K562 (cell line): Measurements from ENCODE around the gene ZNF775. TPM values are rescaled to one million over a fixed set of nuclear protein-coding genes. Genes with fewer than 3 reads are reported as not detected.

Experiments used
- CHD2 ChIP-seq: IDR thresholded peaks from 2 replicates; pipeline ENCODE4 v1.6.1; 2011; ENCODE audit warnings: low read depth, low read length
- HDAC1 ChIP-seq, 2 experiments: fragments of 450-650 bp; IDR thresholded peaks; 2 replicates each; pipeline ENCODE4 v1.6.1; 2016 to 2017; ENCODE audit warnings: inconsistent platforms in 1 of 2, mild to moderate bottlenecking in 1 of 2, moderate library complexity in 1 of 2
- IFI16 ChIP-seq: fragments of 250-450 bp; sonication (Bioruptor Pico); IDR thresholded peaks from 2 replicates; pipeline ENCODE4 v2.1.2; 2022; ENCODE audit warnings: mild to moderate bottlenecking, inconsistent platforms
- JUN ChIP-seq, 2 experiments: sonication (generic) in 1 of 2; formaldehyde crosslinking in 1 of 2; IDR thresholded peaks; 2 replicates each; pipeline versions ENCODE4 v1.6.1 to v1.8.0; 2012 to 2022; ENCODE audit warnings: borderline replicate concordance in 2 of 2, mild to moderate bottlenecking in 2 of 2, improper control_type of control experiment in 1 of 2, low read depth in 1 of 2, low read length in 1 of 2, missing genetic modification reagents in 1 of 2
- NR2F6 ChIP-seq: fragments of 450-650 bp; formaldehyde crosslinking; IDR thresholded peaks from 2 replicates; pipeline ENCODE4 v1.4.0; 2020; ENCODE audit warnings: mild to moderate bottlenecking
- PHB2 ChIP-seq: fragments of 450-650 bp; IDR thresholded peaks from 2 replicates; pipeline ENCODE4 v1.6.1; 2017; ENCODE audit warnings: low read depth
- ZKSCAN8 ChIP-seq: fragments of 200-800 bp; sonication (Bioruptor generic); IDR thresholded peaks from 2 replicates; pipeline ENCODE4 v1.6.1; 2016; ENCODE audit warnings: missing genetic modification characterization, missing compliant biosample characterization
- polyA plus RNA-seq, 8 experiments: library from polyadenylated mRNA; depleted of rRNA in 4 of 8; stranded (reverse) in 5 of 8; unstranded in 3 of 8; fragments of >200 nt; fragmentation: Nextera tagmentation in 2 of 8; fragmentation: Illumina TruSeq in 1 of 8; extraction: Ambion mirVana in 2 of 8; extraction: Trizol in 1 of 8; gene quantifications; 2 replicates each; pipeline versions ENCODE4 v1.2.1 to v1.2.3, GENCODE V29; 2011 to 2014; ENCODE audit warnings: inconsistent platforms in 1 of 8, missing spikeins in 1 of 8
- total RNA-seq, 7 experiments: library from RNA; depleted of rRNA in 6 of 7; stranded (reverse); fragments of >200 nt in 6 of 7; fragmentation: Illumina TruSeq in 2 of 7; extraction: Trizol in 2 of 7; gene quantifications; 2 replicates each; pipeline versions ENCODE4 v1.2.1 to v1.2.3, GENCODE V29; 2011 to 2021; ENCODE audit warnings: low replicate concordance in 1 of 7
- TF ChIP-seq, protein P1 (sequence below): IDR thresholded peaks from 3 replicates; pipeline ENCODE4 v1.6.1; 2011; ENCODE audit warnings: borderline replicate concordance, mild to moderate bottlenecking, moderate library complexity; ENCODE audit not compliant: insufficient read length; ENCODE audit errors: extremely low read depth
- TF ChIP-seq, protein P2 (sequence below): sonication (generic); formaldehyde crosslinking; IDR thresholded peaks from 2 replicates; pipeline ENCODE4 v1.8.1; 2022; ENCODE audit warnings: missing genetic modification reagents
- TF ChIP-seq, protein P3 (sequence below): fragments of 450-650 bp; IDR thresholded peaks from 2 replicates; pipeline ENCODE4 v1.6.1; 2016; ENCODE audit warnings: low read depth
- TF ChIP-seq, protein P4 (sequence below): fragments of 250-450 bp; sonication (Bioruptor Pico); IDR thresholded peaks from 2 replicates; pipeline ENCODE4 v1.5.1; 2021; ENCODE audit warnings: mild to moderate bottlenecking

ZNF775 gene
- total and polyA plus RNA-seq, 9 of the 15 experiments (the other 6 are each of a cell fraction or from before 2014, with no cell fraction given), result 0.04 to 18.7 (median 4.9) TPM

DNA sequence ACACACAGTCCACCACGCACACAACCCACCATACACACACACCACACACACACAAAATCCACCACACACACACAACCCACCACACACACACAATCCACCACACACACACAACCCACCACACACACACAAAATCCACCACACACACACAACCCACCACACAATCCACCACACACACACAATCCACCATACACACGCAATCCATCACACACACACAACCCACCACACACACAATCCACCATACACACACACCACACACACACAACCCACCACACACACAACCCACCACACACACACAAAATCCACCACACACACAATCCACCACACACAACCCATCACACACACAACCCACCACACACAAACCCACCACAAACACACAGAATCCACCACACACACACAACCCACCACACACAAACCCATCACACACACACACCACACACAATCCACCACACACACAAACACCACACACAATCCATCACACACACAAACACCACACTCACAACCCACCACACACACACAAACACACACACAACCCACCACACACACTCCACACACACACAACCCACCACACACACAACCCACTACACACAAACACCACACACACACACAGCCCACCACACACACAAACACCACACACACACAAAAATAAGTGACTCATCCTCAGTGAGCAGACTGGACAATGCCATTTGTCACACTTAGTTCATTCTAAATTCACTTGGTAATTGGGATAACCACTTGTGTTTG is 19.3 kb upstream of the ZNF775 start (continued):
- TF ChIP-seq, protein P1, sequence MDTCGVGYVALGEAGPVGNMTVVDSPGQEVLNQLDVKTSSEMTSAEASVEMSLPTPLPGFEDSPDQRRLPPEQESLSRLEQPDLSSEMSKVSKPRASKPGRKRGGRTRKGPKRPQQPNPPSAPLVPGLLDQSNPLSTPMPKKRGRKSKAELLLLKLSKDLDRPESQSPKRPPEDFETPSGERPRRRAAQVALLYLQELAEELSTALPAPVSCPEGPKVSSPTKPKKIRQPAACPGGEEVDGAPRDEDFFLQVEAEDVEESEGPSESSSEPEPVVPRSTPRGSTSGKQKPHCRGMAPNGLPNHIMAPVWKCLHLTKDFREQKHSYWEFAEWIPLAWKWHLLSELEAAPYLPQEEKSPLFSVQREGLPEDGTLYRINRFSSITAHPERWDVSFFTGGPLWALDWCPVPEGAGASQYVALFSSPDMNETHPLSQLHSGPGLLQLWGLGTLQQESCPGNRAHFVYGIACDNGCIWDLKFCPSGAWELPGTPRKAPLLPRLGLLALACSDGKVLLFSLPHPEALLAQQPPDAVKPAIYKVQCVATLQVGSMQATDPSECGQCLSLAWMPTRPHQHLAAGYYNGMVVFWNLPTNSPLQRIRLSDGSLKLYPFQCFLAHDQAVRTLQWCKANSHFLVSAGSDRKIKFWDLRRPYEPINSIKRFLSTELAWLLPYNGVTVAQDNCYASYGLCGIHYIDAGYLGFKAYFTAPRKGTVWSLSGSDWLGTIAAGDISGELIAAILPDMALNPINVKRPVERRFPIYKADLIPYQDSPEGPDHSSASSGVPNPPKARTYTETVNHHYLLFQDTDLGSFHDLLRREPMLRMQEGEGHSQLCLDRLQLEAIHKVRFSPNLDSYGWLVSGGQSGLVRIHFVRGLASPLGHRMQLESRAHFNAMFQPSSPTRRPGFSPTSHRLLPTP, result no peak
- TF ChIP-seq PHB2, result peak; percentile 49; the same call in 1 of the 2 replicates
- TF ChIP-seq, protein P2, sequence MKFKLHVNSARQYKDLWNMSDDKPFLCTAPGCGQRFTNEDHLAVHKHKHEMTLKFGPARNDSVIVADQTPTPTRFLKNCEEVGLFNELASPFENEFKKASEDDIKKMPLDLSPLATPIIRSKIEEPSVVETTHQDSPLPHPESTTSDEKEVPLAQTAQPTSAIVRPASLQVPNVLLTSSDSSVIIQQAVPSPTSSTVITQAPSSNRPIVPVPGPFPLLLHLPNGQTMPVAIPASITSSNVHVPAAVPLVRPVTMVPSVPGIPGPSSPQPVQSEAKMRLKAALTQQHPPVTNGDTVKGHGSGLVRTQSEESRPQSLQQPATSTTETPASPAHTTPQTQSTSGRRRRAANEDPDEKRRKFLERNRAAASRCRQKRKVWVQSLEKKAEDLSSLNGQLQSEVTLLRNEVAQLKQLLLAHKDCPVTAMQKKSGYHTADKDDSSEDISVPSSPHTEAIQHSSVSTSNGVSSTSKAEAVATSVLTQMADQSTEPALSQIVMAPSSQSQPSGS, result no peak
- TF ChIP-seq HDAC1 (IDR thresholded peaks at IDR 0.05), result peak; percentile 9 to 48; a peak in 2 of 4 replicates
- no peak for TF ChIP-seq ZKSCAN8 (CRISPR knock-in tag)
- TF ChIP-seq, protein P3, sequence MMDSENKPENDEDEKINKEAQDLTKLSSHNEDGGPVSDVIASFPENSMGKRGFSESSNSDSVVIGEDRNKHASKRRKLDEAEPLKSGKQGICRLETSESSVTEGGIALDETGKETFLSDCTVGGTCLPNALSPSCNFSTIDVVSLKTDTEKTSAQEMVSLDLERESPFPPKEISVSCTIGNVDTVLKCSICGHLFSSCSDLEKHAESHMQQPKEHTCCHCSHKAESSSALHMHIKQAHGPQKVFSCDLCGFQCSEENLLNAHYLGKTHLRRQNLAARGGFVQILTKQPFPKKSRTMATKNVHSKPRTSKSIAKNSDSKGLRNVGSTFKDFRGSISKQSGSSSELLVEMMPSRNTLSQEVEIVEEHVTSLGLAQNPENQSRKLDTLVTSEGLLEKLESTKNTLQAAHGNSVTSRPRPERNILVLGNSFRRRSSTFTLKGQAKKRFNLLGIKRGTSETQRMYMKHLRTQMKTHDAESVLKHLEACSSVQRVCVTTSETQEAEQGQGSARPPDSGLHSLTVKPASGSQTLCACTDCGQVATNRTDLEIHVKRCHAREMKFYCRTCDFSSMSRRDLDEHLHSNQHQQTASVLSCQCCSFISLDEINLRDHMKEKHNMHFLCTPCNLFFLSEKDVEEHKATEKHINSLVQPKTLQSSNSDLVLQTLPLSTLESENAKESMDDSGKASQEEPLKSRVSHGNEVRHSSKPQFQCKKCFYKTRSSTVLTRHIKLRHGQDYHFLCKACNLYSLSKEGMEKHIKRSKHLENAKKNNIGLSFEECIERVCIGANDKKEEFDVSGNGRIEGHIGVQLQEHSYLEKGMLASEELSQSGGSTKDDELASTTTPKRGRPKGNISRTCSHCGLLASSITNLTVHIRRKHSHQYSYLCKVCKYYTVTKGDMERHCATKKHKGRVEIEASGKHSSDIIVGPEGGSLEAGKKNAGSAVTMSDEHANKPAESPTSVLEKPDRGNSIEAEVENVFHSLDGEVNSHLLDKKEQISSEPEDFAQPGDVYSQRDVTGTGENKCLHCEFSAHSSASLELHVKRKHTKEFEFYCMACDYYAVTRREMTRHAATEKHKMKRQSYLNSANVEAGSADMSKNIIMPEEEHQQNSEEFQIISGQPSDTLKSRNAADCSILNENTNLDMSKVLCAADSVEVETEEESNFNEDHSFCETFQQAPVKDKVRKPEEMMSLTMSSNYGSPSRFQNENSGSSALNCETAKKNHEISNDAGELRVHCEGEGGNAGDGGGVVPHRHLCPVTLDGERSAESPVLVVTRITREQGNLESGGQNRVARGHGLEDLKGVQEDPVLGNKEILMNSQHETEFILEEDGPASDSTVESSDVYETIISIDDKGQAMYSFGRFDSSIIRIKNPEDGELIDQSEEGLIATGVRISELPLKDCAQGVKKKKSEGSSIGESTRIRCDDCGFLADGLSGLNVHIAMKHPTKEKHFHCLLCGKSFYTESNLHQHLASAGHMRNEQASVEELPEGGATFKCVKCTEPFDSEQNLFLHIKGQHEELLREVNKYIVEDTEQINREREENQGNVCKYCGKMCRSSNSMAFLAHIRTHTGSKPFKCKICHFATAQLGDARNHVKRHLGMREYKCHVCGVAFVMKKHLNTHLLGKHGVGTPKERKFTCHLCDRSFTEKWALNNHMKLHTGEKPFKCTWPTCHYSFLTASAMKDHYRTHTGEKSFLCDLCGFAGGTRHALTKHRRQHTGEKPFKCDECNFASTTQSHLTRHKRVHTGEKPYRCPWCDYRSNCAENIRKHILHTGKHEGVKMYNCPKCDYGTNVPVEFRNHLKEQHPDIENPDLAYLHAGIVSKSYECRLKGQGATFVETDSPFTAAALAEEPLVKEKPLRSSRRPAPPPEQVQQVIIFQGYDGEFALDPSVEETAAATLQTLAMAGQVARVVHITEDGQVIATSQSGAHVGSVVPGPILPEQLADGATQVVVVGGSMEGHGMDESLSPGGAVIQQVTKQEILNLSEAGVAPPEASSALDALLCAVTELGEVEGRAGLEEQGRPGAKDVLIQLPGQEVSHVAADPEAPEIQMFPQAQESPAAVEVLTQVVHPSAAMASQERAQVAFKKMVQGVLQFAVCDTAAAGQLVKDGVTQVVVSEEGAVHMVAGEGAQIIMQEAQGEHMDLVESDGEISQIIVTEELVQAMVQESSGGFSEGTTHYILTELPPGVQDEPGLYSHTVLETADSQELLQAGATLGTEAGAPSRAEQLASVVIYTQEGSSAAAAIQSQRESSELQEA, result peak; percentile 26; the same call in 1 of the 2 replicates
- TF ChIP-seq IFI16 (CRISPR knock-in tag), result no peak
- TF ChIP-seq NR2F6, result no peak
- TF ChIP-seq, protein P4, sequence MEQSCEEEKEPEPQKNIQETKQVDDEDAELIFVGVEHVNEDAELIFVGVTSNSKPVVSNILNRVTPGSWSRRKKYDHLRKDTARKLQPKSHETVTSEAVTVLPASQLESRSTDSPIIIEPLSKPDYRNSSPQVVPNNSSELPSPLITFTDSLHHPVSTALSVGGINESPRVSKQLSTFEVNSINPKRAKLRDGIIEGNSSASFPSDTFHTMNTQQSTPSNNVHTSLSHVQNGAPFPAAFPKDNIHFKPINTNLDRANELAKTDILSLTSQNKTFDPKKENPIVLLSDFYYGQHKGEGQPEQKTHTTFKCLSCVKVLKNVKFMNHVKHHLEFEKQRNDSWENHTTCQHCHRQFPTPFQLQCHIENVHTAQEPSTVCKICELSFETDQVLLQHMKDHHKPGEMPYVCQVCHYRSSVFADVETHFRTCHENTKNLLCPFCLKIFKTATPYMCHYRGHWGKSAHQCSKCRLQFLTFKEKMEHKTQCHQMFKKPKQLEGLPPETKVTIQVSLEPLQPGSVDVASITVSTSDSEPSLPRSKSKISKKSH (CRISPR knock-in tag), result no peak
- no peak for TF ChIP-seq JUN (IDR thresholded peaks at IDR 0.05; ENCODE audit: borderline replicate concordance, low read depth, low read length)
- 0 out of 2 replicates have a peak, but pooled peaks have one; percentile 9 for TF ChIP-seq JUN (CRISPR knock-in tag; IDR thresholded peaks at IDR 0.05; ENCODE audit: borderline replicate concordance)
- no peak for TF ChIP-seq CHD2
